ENCODE data around the gene CSNK1D. TPM values are rescaled to one million over a fixed set of nuclear protein-coding genes. Genes with fewer than 3 reads are reported as not detected.

CSNK1D gene
- total RNA-seq, 1 experiment from 2014 or later = 196 TPM

- Mint-ChIP-seq H3K27me3 (ENCODE audit: insufficient read depth, unreplicated experiment) (no peaks in the 10 kb centered on the region), H3K4me3 (ENCODE audit: unreplicated experiment) (peak overlapping the region; percentile 20), H3K4me1 (ENCODE audit: low read depth, unreplicated experiment) (peaks cover 62% of the 10 kb centered on the region), H3K9me3 (ENCODE audit: unreplicated experiment) (no peaks in the 10 kb centered on the region), H3K36me3 (ENCODE audit: insufficient read depth, unreplicated experiment) (peaks cover 81% of the 10 kb centered on the region), H3K27ac (ENCODE audit: unreplicated experiment) (peak overlapping the region; percentile 53)
- no TSS peak for BruUV-seq (replicated peaks)
- ChIA-PET CTCF (interaction anchor here (0.6 kb wide), 1 partner anchor 469 kb away, joined by 6 read pairs; no protein-coding TSS in a partner anchor), POLR2A (no interaction called here)
- DNase-seq = no peak
- intact Hi-C loops (cut with micrococcal nuclease; ENCODE audit: unreplicated experiment) = no loop called here
- Histone ChIP-seq H3K36me3 (ENCODE audit: control insufficient read depth, insufficient read depth, low read length) (peaks cover 5% of the 10 kb centered on the region; the same call in 1 of the 2 replicates), H3K4me3 (ENCODE audit: low read depth, low read length) (no peak overlapping the region), H3K27me3 (replicated peaks; ENCODE audit: control insufficient read depth, insufficient read depth, low read length) (no peaks in the 10 kb centered on the region), H3K9me3 (no peaks in the 10 kb centered on the region), H3K4me1 (peaks cover 70% of the 10 kb centered on the region)
- no peak for TF ChIP-seq CTCF (IDR thresholded peaks at IDR 0.05; ENCODE audit: insufficient read depth in 1 of 2, low read depth in 1 of 2, low read length in 1 of 2, severe bottlenecking in 1 of 2, unreplicated experiment in 1 of 2)
Measured at GRCh38 chr17:82270651-82271050, 2.8 kb downstream of the CSNK1D start.

GRCh38 chr17:82269882-82270500 is 3.5 kb downstream of the CSNK1D start:
- H3K36me3 Mint-ChIP-seq (ENCODE audit: insufficient read depth, unreplicated experiment) = peaks cover 87% of the 10 kb centered on the region
- POLR2A ChIA-PET = no interaction called here
- intact Hi-C loops (cut with micrococcal nuclease; ENCODE audit: unreplicated experiment) = no loop called here

More at GRCh38 chr17:82269882-82270500, 3.5 kb downstream of the CSNK1D start:
- H3K4me3 ChIP-seq (ENCODE audit: low read depth, low read length) = no peak overlapping the region
- peak overlapping the region; percentile 52 for H3K4me3 Mint-ChIP-seq (ENCODE audit: unreplicated experiment)
- no TSS peak for BruUV-seq (replicated peaks)
- peaks cover 72% of the 10 kb centered on the region for H3K4me1 ChIP-seq
- no peaks in the 10 kb centered on the region for H3K9me3 Mint-ChIP-seq (ENCODE audit: unreplicated experiment)
- peaks cover 5% of the 10 kb centered on the region; the same call in 1 of the 2 replicates for H3K36me3 ChIP-seq (ENCODE audit: control insufficient read depth, insufficient read depth, low read length)
- H3K27ac Mint-ChIP-seq (ENCODE audit: unreplicated experiment) = peak overlapping the region; percentile 53
- no peaks in the 10 kb centered on the region for H3K9me3 ChIP-seq
- CTCF ChIA-PET = no interaction called here
- peaks cover 59% of the 10 kb centered on the region for H3K4me1 Mint-ChIP-seq (ENCODE audit: low read depth, unreplicated experiment)
- no peak for DNase-seq
- H3K27me3 ChIP-seq (replicated peaks; ENCODE audit: control insufficient read depth, insufficient read depth, low read length) = no peaks in the 10 kb centered on the region
- no peak for TF ChIP-seq CTCF (IDR thresholded peaks at IDR 0.05; ENCODE audit: insufficient read depth in 1 of 2, low read depth in 1 of 2, low read length in 1 of 2, severe bottlenecking in 1 of 2, unreplicated experiment in 1 of 2)
- H3K27me3 Mint-ChIP-seq (ENCODE audit: insufficient read depth, unreplicated experiment) = no peaks in the 10 kb centered on the region

All from Caco-2 (cell line).